HCT116 (cell line): ENCODE measurements around the gene SON. TPM values are rescaled to one million over a fixed set of nuclear protein-coding genes. Genes with fewer than 3 reads are reported as not detected.
"Not testable (repeated sequence)": the region's sequence is repeated elsewhere in the genome, so short reads cannot be mapped to it uniquely, and the experiment has no call there.

Source experiments
- ATAC-seq: fragments of 200-7000 bp; cut with Tn5 transposase; 2 replicates; pipeline ENCODE4 v1.9.1; 2020; ENCODE audit warnings: mild to moderate bottlenecking, moderate library complexity
- BruUV-seq: library from RNA; stranded (reverse); fragments of 400-500 nt; replicated peaks from 2 replicates; lab custom pipeline; 2021; lab: Mats Ljungman, UMichigan
- CTCF ChIA-PET: fragments of 300-600 bp; sonication (Branson Sonifier 250); formaldehyde crosslinking; loops from one replicate; lab custom pipeline; 2021; ENCODE audit warnings: antibody characterized with exemption; lab: Charles Lee
- POLR2A ChIA-PET: fragments of 300-600, 350-600 bp; sonication (Branson Sonifier 250); formaldehyde crosslinking; loops from one replicate; lab custom pipeline; 2021; ENCODE audit warnings: antibody characterized with exemption; lab: Charles Lee
- RAD21 ChIA-PET, 2 experiments: fragments of 300-600 bp; sonication (Branson Sonifier 250); formaldehyde crosslinking; loops; one replicate each; lab custom pipeline; 2023; ENCODE audit warnings: low total read pairs in 2 of 2; ENCODE audit not compliant: uncharacterized antibody in 2 of 2, unreplicated experiment in 2 of 2, low non-redundant PET in 1 of 2; lab: Charles Lee
- DNase-seq: peaks from one replicate; pipeline ENCODE4 v3.0.0-alpha.2; 2010; ENCODE audit warnings: low read depth, low spot score
- H2AFZ ChIP-seq: fragments of 200-600 bp; shearing (Covaris generic), sonication (generic); 2 replicates; pipeline ENCODE4 v1.6.1; 2017; ENCODE audit warnings: low read depth, mixed run types, mixed read lengths, antibody characterized with exemption, low read length; ENCODE audit not compliant: poor library complexity, severe bottlenecking
- H3K27ac ChIP-seq: 2 replicates; pipeline ENCODE4 v1.5.1; 2012; ENCODE audit warnings: low read depth, low read length
- H3K27me3 ChIP-seq: fragments of 200-600 bp; sonication (generic); 2 replicates; pipeline ENCODE4 v1.6.1; 2016; ENCODE audit warnings: mixed run types, low read length, mixed read lengths; ENCODE audit not compliant: insufficient read depth
- H3K36me3 ChIP-seq, 2 experiments: fragments of 200-500 bp in 1 of 2; fragments of 200-600 bp in 1 of 2; sonication (Bioruptor generic) in 1 of 2; sonication (generic) in 1 of 2; 2 replicates each; pipeline versions ENCODE4 v1.5.1 to v1.6.1; 2014 to 2016; ENCODE audit warnings: low read length in 2 of 2, inconsistent platforms in 1 of 2, mixed read lengths in 1 of 2, mixed run types in 1 of 2; ENCODE audit not compliant: insufficient read depth in 2 of 2, control insufficient read depth in 1 of 2
- H3K4me1 ChIP-seq, 2 experiments: fragments of 200-600 bp in 1 of 2; sonication (generic) in 1 of 2; 2 replicates each; pipeline versions ENCODE4 v1.5.1 to v1.6.1; 2012 to 2017; ENCODE audit warnings: low read length in 2 of 2, inconsistent platforms in 1 of 2, mild to moderate bottlenecking in 1 of 2, mixed read lengths in 1 of 2, mixed run types in 1 of 2, moderate library complexity in 1 of 2; ENCODE audit not compliant: insufficient read depth in 2 of 2, control insufficient read depth in 1 of 2
- H3K4me2 ChIP-seq: fragments of 200-600 bp; sonication (generic); 2 replicates; pipeline ENCODE4 v1.6.1; 2017; ENCODE audit warnings: mixed run types, low read length, mixed read lengths
- H3K4me3 ChIP-seq, 2 experiments: fragments of 200-600 bp in 1 of 2; sonication (generic) in 1 of 2; replicated peaks in 1 of 2; 2 replicates each; pipeline ENCODE4 v1.5.1; 2011 to 2016; ENCODE audit warnings: low read length in 2 of 2, control low read depth in 1 of 2, low read depth in 1 of 2, mild to moderate bottlenecking in 1 of 2, mixed read lengths in 1 of 2, mixed run types in 1 of 2
- H3K79me2 ChIP-seq: fragments of 200-600 bp; sonication (generic); 2 replicates; pipeline ENCODE4 v1.6.1; 2017; ENCODE audit warnings: mild to moderate bottlenecking, mixed run types, low read length, moderate library complexity, mixed read lengths; ENCODE audit not compliant: insufficient read depth
- H3K9ac ChIP-seq: fragments of 200-600 bp; sonication (generic); 2 replicates; pipeline ENCODE4 v1.6.1; 2016; ENCODE audit warnings: low read length, mixed read lengths
- H3K9me2 ChIP-seq: fragments of 200-600 bp; sonication (generic), shearing (Covaris generic); 2 replicates; pipeline ENCODE4 v1.6.1; 2017; ENCODE audit warnings: mixed run types, mild to moderate bottlenecking, moderate library complexity; ENCODE audit not compliant: insufficient read depth
- H3K9me3 ChIP-seq, 2 experiments: fragments of 200-500 bp in 1 of 2; fragments of 200-600 bp in 1 of 2; sonication (Bioruptor generic) in 1 of 2; sonication (generic) in 1 of 2; 2 replicates each; pipeline ENCODE4 v1.6.1; 2014 to 2017; ENCODE audit warnings: low read length in 2 of 2, mixed read lengths in 2 of 2, inconsistent platforms in 1 of 2, low read depth in 1 of 2, mild to moderate bottlenecking in 1 of 2, mixed run types in 1 of 2, moderate library complexity in 1 of 2; ENCODE audit not compliant: control insufficient read depth in 1 of 2, insufficient read depth in 1 of 2
- H4K20me1 ChIP-seq: fragments of 200-600 bp; sonication (generic), shearing (Covaris generic); 2 replicates; pipeline ENCODE4 v1.6.1; 2017; ENCODE audit warnings: mixed run types, mild to moderate bottlenecking, moderate library complexity; ENCODE audit not compliant: insufficient read depth
- ELF1 ChIP-seq: IDR thresholded peaks from 2 replicates; pipeline ENCODE4 v1.6.1; 2012; ENCODE audit warnings: low read depth, borderline replicate concordance
- EZH2 ChIP-seq: fragments of 200-600 bp; sonication (generic); IDR thresholded peaks from 2 replicates; pipeline ENCODE4 v1.6.1; 2017; ENCODE audit warnings: antibody characterized with exemption, mixed run types
- RAD21 ChIP-seq: IDR thresholded peaks from 2 replicates; pipeline ENCODE4 v1.6.1; 2012; ENCODE audit warnings: low read depth, mild to moderate bottlenecking
- ZNF274 ChIP-seq: fragments of 200-500 bp; sonication (Bioruptor generic); IDR thresholded peaks from 2 replicates; pipeline ENCODE4 v1.6.1; 2014; ENCODE audit warnings: mild to moderate bottlenecking, low read depth, low read length, inconsistent platforms
- intact Hi-C: fragments of 100-400 bp; cut with micrococcal nuclease; formaldehyde crosslinking; loops from 2 replicates; pipeline ENCODE4 v1.10.0; 2022
- total RNA-seq: library from RNA; stranded (reverse); gene quantifications from one replicate; pipeline ENCODE4 v1.2.1, GENCODE V29; 2021; ENCODE audit not compliant: unreplicated experiment

Gene SON
- total RNA-seq, 1 experiment from 2014 or later: 195 TPM

- CTCF ChIA-PET: no interaction called here
- no peaks in the 10 kb centered on the region for H3K36me3 ChIP-seq
- no peak overlapping the region for H3K9ac ChIP-seq
- POLR2A ChIA-PET: no interaction called here
- H3K79me2 ChIP-seq: no peaks in the 10 kb centered on the region
- H3K4me3 ChIP-seq: no peak overlapping the region
- no peak overlapping the region for H3K27ac ChIP-seq
- no peaks in the 10 kb centered on the region for H3K9me2 ChIP-seq
- H3K4me1 ChIP-seq: peaks cover 3 to 4% of the 10 kb centered on the region in 2 experiments; a peak in 2 of 4 replicates
- H3K27me3 ChIP-seq: no peaks in the 10 kb centered on the region
- H3K4me2 ChIP-seq: no peak overlapping the region
- DNase-seq: no peak
- no peak overlapping the region for H2AFZ ChIP-seq
- ATAC-seq: peak; percentile 30; the same call in 1 of the 2 replicates
- H3K9me3 ChIP-seq: no peaks in the 10 kb centered on the region
- no peaks in the 10 kb centered on the region for H4K20me1 ChIP-seq
- no TSS peak for BruUV-seq
- intact Hi-C loops: no loop called here
- TF ChIP-seq ELF1 (no peak), RAD21 (no peak), EZH2 (no peak)
- RAD21 ChIA-PET: no interaction called here
These were observed 46.5 kb upstream of the SON start for GRCh38 chr21:33496345-33496744.

GRCh38 chr21:33505833-33506232 lies 37.0 kb upstream of the SON start:
- DNase-seq: no peak
- H3K9me2 ChIP-seq: no peaks in the 10 kb centered on the region
- no TSS peak for BruUV-seq
- no peak overlapping the region for H3K27ac ChIP-seq
- no peak for TF ChIP-seq ZNF274
- TF ChIP-seq, all 23 proteins: peak for 0
- H3K4me3 ChIP-seq: no peak overlapping the region
- H3K9me3 ChIP-seq: no peaks in the 10 kb centered on the region
- ATAC-seq: no peak
- H3K9ac ChIP-seq: no peak overlapping the region
- peaks cover 24 to 35% of the 10 kb centered on the region in 2 experiments for H3K36me3 ChIP-seq
- no peak overlapping the region for H3K4me2 ChIP-seq
- POLR2A ChIA-PET: no interaction called here
- intact Hi-C loops: no loop called here
- H3K4me1 ChIP-seq: no peaks in the 10 kb centered on the region
- no peak overlapping the region for H2AFZ ChIP-seq
- CTCF ChIA-PET: no interaction called here
- no peaks in the 10 kb centered on the region for H3K27me3 ChIP-seq
- RAD21 ChIA-PET: no interaction called here
- no peaks in the 10 kb centered on the region for H3K79me2 ChIP-seq
- no peaks in the 10 kb centered on the region for H4K20me1 ChIP-seq

GRCh38 chr21:33507003-33507402 lies 35.8 kb upstream of the SON start:
- CTCF ChIA-PET, ATAC-seq, H3K9ac ChIP-seq, RAD21 ChIA-PET, H3K9me3 ChIP-seq, BruUV-seq, H3K9me2 ChIP-seq, H3K79me2 ChIP-seq, intact Hi-C loops, DNase-seq, H3K27me3 ChIP-seq, POLR2A ChIA-PET, H3K4me3 ChIP-seq, H3K4me2 ChIP-seq, H2AFZ ChIP-seq, H3K4me1 ChIP-seq, H3K27ac ChIP-seq, H4K20me1 ChIP-seq: not testable (repeated sequence)
- peaks cover 33 to 40% of the 10 kb centered on the region in 2 experiments for H3K36me3 ChIP-seq
